Prostate gland (tissue), 2 donors: ENCODE data around the gene CFAP43. TPM values are rescaled to one million over a fixed set of nuclear protein-coding genes. Genes with fewer than 3 reads are reported as not detected.

Experiments used
- DNase-seq: peaks from one replicate; pipeline ENCODE4 v3.0.0-alpha.2; 2019; ENCODE audit warnings: low spot score
- H3K27ac ChIP-seq, 2 donors: fragments of 200-600 bp; sonication (generic); 2 replicates each; pipeline ENCODE4 v1.5.1; 2017 to 2019
- H3K27me3 ChIP-seq: fragments of 200-600 bp; sonication (generic); replicated peaks from 2 replicates; pipeline ENCODE4 v1.5.1; 2019; ENCODE audit not compliant: insufficient read depth
- H3K36me3 ChIP-seq, 2 donors: fragments of 200-600 bp; sonication (generic); 1 replicate in 1 of 2; 2 replicates in 1 of 2; pipeline versions ENCODE4 v1.5.1 to v1.8.1; 2017 to 2019
- H3K4me1 ChIP-seq: fragments of 200-600 bp; sonication (generic); replicated peaks from 2 replicates; pipeline ENCODE4 v1.5.1; 2019
- H3K4me3 ChIP-seq, 2 donors: fragments of 200-600 bp; sonication (generic); 2 replicates each; pipeline ENCODE4 v1.5.1; 2017 to 2019
- H3K9me3 ChIP-seq: fragments of 200-600 bp; sonication (generic); 2 replicates; pipeline ENCODE4 v1.5.1; 2017
- POLR2A ChIP-seq: fragments of 450-650 bp; IDR thresholded peaks from one replicate; pipeline ENCODE4 v1.6.1; 2016; ENCODE audit warnings: antibody characterized with exemption, mild to moderate bottlenecking
- POLR2AphosphoS5 ChIP-seq: sonication (generic); formaldehyde crosslinking; IDR thresholded peaks from one replicate; pipeline ENCODE4 v1.6.1; 2017; ENCODE audit warnings: antibody characterized with exemption
- WGBS: methylation state at CpG from one replicate; pipeline ENCODE4 v1.1.5; 2018; 5-methylcytosine and 5-hydroxymethylcytosine counted together
- intact Hi-C: fragments of 100-400 bp; cut with DNase I; formaldehyde crosslinking; loops from one replicate; pipeline ENCODE4 v1.14.2; 2022
- total RNA-seq, 2 donors: library from RNA; depleted of rRNA; stranded (reverse); fragments of >200 nt; gene quantifications; one replicate each; pipeline ENCODE4 v1.1.0, GENCODE V29; 2016
- TF ChIP-seq, protein P1 (sequence below), 4 experiments: fragments of 200-600 bp in 2 of 4; fragments of 450-650 bp in 2 of 4; sonication (generic) in 2 of 4; IDR thresholded peaks; 1 replicate in 3 of 4; 2 replicates in 1 of 4; pipeline ENCODE4 v1.5.1; 2016 to 2019; ENCODE audit warnings: antibody characterized with exemption in 4 of 4, mild to moderate bottlenecking in 2 of 4, moderate library complexity in 2 of 4

CFAP43 gene
- total RNA-seq, 2 donors from 2014 or later, result 2.4 to 6.9 TPM

DNA sequence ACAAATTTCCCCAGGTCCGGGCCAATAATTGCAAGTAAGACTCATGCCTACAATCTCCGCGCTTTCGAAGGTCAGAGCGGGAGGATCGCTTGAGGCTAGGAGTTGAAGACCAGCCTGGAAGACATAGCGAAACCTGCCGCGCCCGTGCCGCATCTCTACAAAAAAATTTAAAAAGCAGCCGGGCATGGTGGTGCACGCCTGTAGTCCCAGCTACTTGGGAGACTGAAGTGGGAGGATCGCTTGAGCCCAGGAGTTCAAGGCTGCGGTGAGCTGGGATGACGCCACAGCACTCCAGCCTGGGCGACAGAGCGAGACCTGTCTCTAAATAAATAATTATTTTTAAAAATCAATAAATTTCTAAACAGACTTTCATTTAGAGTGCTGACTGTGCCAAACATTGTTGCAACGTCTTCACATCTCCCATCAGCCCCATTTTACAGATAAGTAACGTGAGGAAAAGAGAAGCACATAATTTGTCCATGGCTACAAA, 494 bp upstream of the CFAP43 start:
- no peaks in the 10 kb centered on the region for H3K4me1 ChIP-seq
- intact Hi-C loops, result no loop called here
- no peaks in the 10 kb centered on the region for H3K36me3 ChIP-seq
- H3K27me3 ChIP-seq, result no peaks in the 10 kb centered on the region
- H3K27ac ChIP-seq, result no peak overlapping the region
- peak overlapping the region; percentile 83 to 90 for H3K4me3 ChIP-seq
- TF ChIP-seq, protein P1, sequence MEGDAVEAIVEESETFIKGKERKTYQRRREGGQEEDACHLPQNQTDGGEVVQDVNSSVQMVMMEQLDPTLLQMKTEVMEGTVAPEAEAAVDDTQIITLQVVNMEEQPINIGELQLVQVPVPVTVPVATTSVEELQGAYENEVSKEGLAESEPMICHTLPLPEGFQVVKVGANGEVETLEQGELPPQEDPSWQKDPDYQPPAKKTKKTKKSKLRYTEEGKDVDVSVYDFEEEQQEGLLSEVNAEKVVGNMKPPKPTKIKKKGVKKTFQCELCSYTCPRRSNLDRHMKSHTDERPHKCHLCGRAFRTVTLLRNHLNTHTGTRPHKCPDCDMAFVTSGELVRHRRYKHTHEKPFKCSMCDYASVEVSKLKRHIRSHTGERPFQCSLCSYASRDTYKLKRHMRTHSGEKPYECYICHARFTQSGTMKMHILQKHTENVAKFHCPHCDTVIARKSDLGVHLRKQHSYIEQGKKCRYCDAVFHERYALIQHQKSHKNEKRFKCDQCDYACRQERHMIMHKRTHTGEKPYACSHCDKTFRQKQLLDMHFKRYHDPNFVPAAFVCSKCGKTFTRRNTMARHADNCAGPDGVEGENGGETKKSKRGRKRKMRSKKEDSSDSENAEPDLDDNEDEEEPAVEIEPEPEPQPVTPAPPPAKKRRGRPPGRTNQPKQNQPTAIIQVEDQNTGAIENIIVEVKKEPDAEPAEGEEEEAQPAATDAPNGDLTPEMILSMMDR (IDR thresholded peaks at IDR 0.05), result no peak
- TF ChIP-seq POLR2A, result no peak
- TF ChIP-seq POLR2AphosphoS5, result no peak
- WGBS, result 12% methylated on average over 20 of the region's 20 CpGs
- no peaks in the 10 kb centered on the region for H3K9me3 ChIP-seq
- DNase-seq, result no peak

GRCh38 chr10:104230490-104230889, 1.7 kb downstream of the CFAP43 start:
- H3K4me1 ChIP-seq, result no peaks in the 10 kb centered on the region
- no peaks in the 10 kb centered on the region for H3K36me3 ChIP-seq
- intact Hi-C loops, result no loop called here
- 86% methylated on average over 4 of the region's 4 CpGs for WGBS
- no peak for DNase-seq
- TF ChIP-seq POLR2A, result no peak
- TF ChIP-seq, protein P1 (IDR thresholded peaks at IDR 0.05), result no peak
- no peak overlapping the region for H3K27ac ChIP-seq
- H3K9me3 ChIP-seq, result no peaks in the 10 kb centered on the region
- H3K27me3 ChIP-seq, result no peaks in the 10 kb centered on the region
- H3K4me3 ChIP-seq, result no peak overlapping the region

GRCh38 chr10:104223304-104223703, 8.9 kb downstream of the CFAP43 start:
- no peak for DNase-seq
- no peaks in the 10 kb centered on the region for H3K36me3 ChIP-seq
- intact Hi-C loops, result no loop called here
- TF ChIP-seq, protein P1 (IDR thresholded peaks at IDR 0.05), result no peak
- no peak for TF ChIP-seq POLR2AphosphoS5
- TF ChIP-seq POLR2A, result no peak
- H3K4me3 ChIP-seq, result no peak overlapping the region
- H3K27me3 ChIP-seq, result no peaks in the 10 kb centered on the region
- H3K4me1 ChIP-seq, result no peaks in the 10 kb centered on the region
- H3K27ac ChIP-seq, result no peak overlapping the region
- no peaks in the 10 kb centered on the region for H3K9me3 ChIP-seq

GRCh38 chr10:104220522-104220921, 11.6 kb downstream of the CFAP43 start:
- H3K4me3 ChIP-seq, result no peak overlapping the region
- H3K27ac ChIP-seq, result no peak overlapping the region
- H3K9me3 ChIP-seq, result no peaks in the 10 kb centered on the region
- no peak for DNase-seq
- H3K27me3 ChIP-seq, result no peaks in the 10 kb centered on the region
- intact Hi-C loops, result no loop called here
- H3K4me1 ChIP-seq, result no peaks in the 10 kb centered on the region
- WGBS, result 45% methylated on average over 2 of the region's 2 CpGs
- H3K36me3 ChIP-seq, result no peaks in the 10 kb centered on the region
- TF ChIP-seq POLR2AphosphoS5 (no peak), POLR2A (no peak)
- TF ChIP-seq, protein P1 (IDR thresholded peaks at IDR 0.05), result no peak

- WGBS, result 75% methylated on average over 7 of the region's 7 CpGs
- no peaks in the 10 kb centered on the region for H3K36me3 ChIP-seq
- no peaks in the 10 kb centered on the region for H3K9me3 ChIP-seq
- TF ChIP-seq POLR2AphosphoS5, result no peak
- TF ChIP-seq, protein P1 (IDR thresholded peaks at IDR 0.05), result no peak
- TF ChIP-seq POLR2A, result no peak
- no peak overlapping the region for H3K4me3 ChIP-seq
- no peak overlapping the region for H3K27ac ChIP-seq
- H3K4me1 ChIP-seq, result no peaks in the 10 kb centered on the region
- no peak for DNase-seq
- intact Hi-C loops, result no loop called here
- H3K27me3 ChIP-seq, result no peaks in the 10 kb centered on the region
Observed at GRCh38 chr10:104218751-104219150, 13.4 kb downstream of the CFAP43 start.
